Measurements from ENCODE around the gene PDCD1LG2.

- TF ChIP-seq CTCF (IDR thresholded peaks at IDR 0.05; ENCODE audit: low read depth, low read length, missing input control): no peak
- TF ChIP-seq TAF1 (conservative IDR thresholded peaks at IDR 0.05): no peak
- no peak for TF ChIP-seq MAX (IDR thresholded peaks at IDR 0.05)
- no peak for TF ChIP-seq GABPA (IDR thresholded peaks at IDR 0.05 in 1 of 2, conservative IDR thresholded peaks at IDR 0.05 in 1 of 2)
Measured at GRCh38 chr9:5482194-5482593, 28.1 kb upstream of the PDCD1LG2 start.
